ENCODE results near the gene ZBED2.

The ZBED2 gene

DNA sequence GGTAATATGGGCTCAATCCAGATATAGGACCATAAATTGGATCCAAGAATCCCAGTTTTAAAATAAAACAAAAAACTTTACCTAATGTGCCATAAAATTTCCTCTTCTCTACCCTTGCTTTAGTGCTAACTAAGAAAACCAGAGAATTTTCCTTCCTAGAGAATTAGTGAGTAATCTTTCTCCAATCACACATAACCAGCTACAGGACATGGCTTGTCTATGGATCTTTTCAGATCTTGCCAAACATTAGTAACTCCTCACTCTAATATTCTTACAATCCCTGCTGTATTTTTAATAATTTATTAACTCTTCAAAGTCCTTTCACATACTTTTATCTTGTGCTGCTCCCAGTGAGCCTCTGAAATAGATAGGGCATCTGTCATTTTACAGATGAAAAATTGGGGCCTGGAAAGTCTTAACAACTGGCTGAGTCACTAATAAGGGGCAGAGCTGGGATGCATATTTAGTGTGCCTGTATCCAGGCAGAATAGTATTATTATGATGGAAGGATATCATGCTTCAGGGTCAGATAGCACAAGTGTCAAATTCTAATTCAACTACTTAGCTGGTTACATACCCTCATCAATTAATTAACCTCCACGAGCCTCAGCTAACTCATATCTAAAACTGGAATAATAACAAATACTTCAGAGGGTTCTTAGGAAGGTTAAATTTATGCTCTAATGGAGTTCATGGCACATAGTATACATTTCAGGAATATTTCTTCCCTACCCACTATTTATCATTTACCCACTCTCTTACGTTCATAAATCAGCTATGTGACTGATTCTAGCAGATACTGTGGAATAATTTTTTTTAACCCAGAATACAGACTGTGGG is 5.6 kb downstream of the ZBED2 start:
- no peak for DNase-seq (ENCODE audit: low spot score)
- Histone ChIP-seq H3K4me3 (no peak overlapping the region), H3K27ac (no peak overlapping the region)
- TF ChIP-seq, protein P1, sequence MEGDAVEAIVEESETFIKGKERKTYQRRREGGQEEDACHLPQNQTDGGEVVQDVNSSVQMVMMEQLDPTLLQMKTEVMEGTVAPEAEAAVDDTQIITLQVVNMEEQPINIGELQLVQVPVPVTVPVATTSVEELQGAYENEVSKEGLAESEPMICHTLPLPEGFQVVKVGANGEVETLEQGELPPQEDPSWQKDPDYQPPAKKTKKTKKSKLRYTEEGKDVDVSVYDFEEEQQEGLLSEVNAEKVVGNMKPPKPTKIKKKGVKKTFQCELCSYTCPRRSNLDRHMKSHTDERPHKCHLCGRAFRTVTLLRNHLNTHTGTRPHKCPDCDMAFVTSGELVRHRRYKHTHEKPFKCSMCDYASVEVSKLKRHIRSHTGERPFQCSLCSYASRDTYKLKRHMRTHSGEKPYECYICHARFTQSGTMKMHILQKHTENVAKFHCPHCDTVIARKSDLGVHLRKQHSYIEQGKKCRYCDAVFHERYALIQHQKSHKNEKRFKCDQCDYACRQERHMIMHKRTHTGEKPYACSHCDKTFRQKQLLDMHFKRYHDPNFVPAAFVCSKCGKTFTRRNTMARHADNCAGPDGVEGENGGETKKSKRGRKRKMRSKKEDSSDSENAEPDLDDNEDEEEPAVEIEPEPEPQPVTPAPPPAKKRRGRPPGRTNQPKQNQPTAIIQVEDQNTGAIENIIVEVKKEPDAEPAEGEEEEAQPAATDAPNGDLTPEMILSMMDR (IDR thresholded peaks at IDR 0.05) = no peak

DNA sequence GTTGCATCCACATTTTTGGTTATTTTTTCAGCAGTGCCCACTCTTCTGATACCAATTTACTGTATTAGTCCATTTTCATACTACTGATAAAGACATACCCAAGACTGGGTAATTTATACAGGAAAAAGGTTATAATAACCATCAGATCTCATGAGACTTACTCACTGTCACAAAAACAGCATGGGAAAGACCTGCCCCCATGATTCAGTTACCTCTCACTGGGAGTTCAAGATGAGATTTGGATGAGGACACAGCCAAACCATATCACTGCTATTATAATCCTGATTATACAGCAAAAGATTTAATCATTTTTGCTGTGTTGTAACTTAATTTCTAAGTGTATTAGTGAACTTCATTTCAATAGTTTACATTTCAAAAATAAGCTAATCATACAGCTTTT is 6.6 kb downstream of the ZBED2 start:
- Histone ChIP-seq H3K4me3 (no peak overlapping the region), H3K27ac (no peak overlapping the region)
- DNase-seq (ENCODE audit: low spot score) = no peak
- TF ChIP-seq, protein P1 (IDR thresholded peaks at IDR 0.05) = no peak

DNA sequence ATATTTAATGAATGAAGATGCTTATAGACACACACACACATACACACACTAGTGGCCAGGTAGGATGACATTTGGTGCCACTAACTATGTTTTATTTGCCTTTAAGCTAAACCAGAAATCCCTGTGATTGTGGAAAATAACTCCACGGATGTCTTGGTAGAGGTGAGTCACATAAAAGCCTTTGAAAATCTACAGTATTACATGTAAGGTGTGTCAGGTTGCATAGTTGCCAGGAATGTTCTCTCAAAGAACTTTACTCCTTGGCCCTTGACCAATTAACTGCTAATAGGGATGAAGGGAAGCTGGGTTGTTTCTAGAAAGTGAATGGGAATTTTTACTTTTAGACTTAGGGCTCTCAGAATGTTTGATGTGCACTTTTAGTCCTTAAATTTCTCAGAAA is 9.9 kb downstream of the ZBED2 start:
- TF ChIP-seq, protein P1 (IDR thresholded peaks at IDR 0.05) = no peak
- no peak overlapping the region for H3K4me3 ChIP-seq
- no peak for DNase-seq (ENCODE audit: low spot score)
- no peak overlapping the region for H3K27ac ChIP-seq

DNA sequence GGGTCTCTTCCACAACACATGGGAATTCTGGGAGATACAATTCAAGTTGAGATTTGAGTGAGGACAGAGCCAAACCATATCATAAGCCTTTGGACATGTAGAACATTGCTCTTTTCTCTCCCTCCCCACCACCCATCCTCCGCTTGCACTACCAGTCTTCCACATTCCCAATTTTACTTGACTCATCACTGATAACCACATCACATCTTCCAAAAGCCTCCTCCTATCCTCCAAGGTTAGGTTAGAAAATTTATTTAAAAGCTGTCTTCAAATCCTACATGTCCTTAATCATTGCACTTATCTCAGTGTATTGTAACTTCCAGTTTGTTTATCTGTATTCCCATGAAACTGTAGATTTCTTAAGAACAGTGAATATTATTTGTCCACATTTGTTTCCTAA is 10.4 kb downstream of the ZBED2 start:
- Histone ChIP-seq H3K27ac (no peak overlapping the region), H3K4me3 (no peak overlapping the region)
- DNase-seq (ENCODE audit: low spot score) = no peak
- TF ChIP-seq, protein P1 (IDR thresholded peaks at IDR 0.05) = no peak

DNA sequence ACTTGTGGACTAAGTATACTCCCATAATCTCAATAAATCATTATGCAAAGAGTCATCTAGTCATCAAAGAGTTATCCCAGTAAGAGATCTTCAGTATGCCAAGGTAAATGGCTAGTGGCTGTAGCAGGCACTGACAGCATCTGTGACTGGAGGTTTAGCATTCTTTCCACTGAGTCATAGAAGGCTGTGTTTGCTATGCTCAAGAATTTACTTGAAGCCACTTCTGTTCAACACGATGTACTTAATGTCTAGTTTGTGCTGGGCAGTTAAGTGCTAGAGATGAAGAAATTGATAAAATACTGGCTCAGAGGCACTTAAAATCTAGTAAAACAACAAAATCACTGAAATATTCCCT is 13.0 kb downstream of the ZBED2 start:
- no peak overlapping the region for H3K4me3 ChIP-seq
- H3K27ac ChIP-seq = no peak overlapping the region
- no peak for DNase-seq (ENCODE audit: low spot score)
- TF ChIP-seq, protein P1 (IDR thresholded peaks at IDR 0.05) = no peak

DNA sequence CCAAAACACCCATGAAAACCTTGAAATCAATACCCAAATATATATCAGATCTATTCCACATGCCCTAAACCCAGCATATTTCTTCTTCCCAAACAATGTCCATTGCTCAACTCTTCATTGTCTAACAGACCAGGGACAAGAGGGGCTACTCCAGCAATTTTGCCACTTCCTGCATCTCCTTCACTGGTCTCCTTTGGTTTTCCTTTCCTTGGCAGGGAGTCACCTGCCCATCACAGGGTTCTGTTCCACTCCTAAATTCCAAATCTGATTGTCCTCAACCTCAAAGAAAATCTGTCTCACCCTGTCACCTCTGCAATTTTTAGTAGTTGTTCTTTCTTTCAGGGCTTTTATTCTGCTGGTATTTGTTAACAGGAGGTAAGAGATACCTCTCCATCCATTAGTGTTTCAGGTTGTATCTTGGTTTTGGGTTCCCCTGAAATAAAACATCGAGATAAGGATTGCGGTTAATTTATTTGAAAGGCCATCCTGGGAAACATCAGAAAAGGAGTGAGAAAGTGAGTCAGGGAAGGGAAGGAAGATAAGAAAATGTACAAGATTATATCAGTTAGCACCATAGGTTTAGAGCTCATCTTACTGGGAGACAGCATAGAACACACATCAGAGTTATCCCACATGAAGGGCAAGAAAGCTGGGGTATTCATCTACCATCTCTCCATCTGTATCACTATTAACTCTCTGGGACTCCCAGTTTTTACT is 13.6 kb downstream of the ZBED2 start:
- no peak overlapping the region for H3K4me3 ChIP-seq
- no peak for DNase-seq (ENCODE audit: low spot score)
- TF ChIP-seq, protein P1 (IDR thresholded peaks at IDR 0.05) = no peak
- H3K27ac ChIP-seq = no peak overlapping the region

DNA sequence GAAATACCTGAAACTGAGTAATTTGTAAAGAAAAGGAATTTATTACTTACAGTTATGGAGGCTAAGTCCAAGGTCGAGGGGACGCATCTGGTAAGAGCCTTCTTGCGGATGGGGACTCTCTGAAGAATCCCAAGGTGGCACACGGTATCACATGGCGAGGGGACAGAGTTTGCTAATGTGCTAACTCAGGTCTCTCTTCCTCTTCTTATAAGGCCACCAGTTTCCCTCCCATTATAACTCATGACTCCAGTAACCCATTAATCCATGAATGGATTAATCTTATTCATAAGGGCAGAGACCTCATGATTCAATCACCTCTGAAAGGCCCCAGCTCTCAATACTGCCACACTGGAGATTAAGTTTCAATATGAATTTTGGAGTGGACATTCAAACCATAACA is 15.7 kb downstream of the ZBED2 start:
- Histone ChIP-seq H3K4me3 (no peak overlapping the region), H3K27ac (no peak overlapping the region)
- TF ChIP-seq, protein P1 (IDR thresholded peaks at IDR 0.05) = no peak
- DNase-seq (ENCODE audit: low spot score) = no peak

Data from coronary artery (tissue), 2 donors.